Left lung (tissue), 10 donors: ENCODE results near the gene ATRIP. TPM values are rescaled to one million over a fixed set of nuclear protein-coding genes. Genes with fewer than 3 reads are reported as not detected.
A peak's percentile ranks its signal among the peaks of the same experiment; 100 is the strongest.

Experiments
- ATAC-seq: fragments of 200-7000 bp; cut with Tn5 transposase; one replicate; pipeline ENCODE4 v1.9.1; 2020; ENCODE audit warnings: moderate library complexity
- DNase-seq, 4 donors: peaks; one replicate each; pipeline ENCODE4 v3.0.0-alpha.2; 2013 to 2020
- H3K27ac ChIP-seq, 2 donors: fragments of 200-600 bp; sonication (generic) in 1 of 2; one replicate each; pipeline versions ENCODE4 v1.5.0 to v1.8.0; 2020 to 2021
- H3K27me3 ChIP-seq, 2 donors: fragments of 200-600 bp; sonication (generic) in 1 of 2; one replicate each; pipeline versions ENCODE4 v1.5.0 to v1.8.0; 2020 to 2021
- H3K36me3 ChIP-seq, 2 donors: fragments of 200-600 bp; sonication (generic) in 1 of 2; one replicate each; pipeline versions ENCODE4 v1.5.0 to v1.8.0; 2020 to 2021
- H3K4me1 ChIP-seq, 2 donors: fragments of 200-600 bp; one replicate each; pipeline ENCODE4 v1.8.0; 2021
- H3K4me3 ChIP-seq, 2 donors: fragments of 200-600 bp; sonication (generic) in 1 of 2; one replicate each; pipeline versions ENCODE4 v1.5.0 to v1.8.0; 2020 to 2021; ENCODE audit warnings: mild to moderate bottlenecking in 1 of 2
- H3K9me3 ChIP-seq, 2 donors: fragments of 200-600 bp; sonication (generic) in 1 of 2; one replicate each; pipeline versions ENCODE4 v1.5.0 to v1.8.0; 2020 to 2021
- CTCF ChIP-seq, 2 donors: fragments of 200-600 bp; sonication (generic) in 1 of 2; IDR thresholded peaks; one replicate each; pipeline versions ENCODE4 v1.5.0 to v1.8.0; 2021; ENCODE audit warnings: antibody characterized with exemption in 2 of 2
- intact Hi-C, 2 donors: fragments of 100-400 bp; cut with DNase I; formaldehyde crosslinking; loops; one replicate each; pipeline versions ENCODE4 v1.11.2 to v1.14.2; 2022
- polyA plus RNA-seq, 6 donors: library from polyadenylated mRNA; unstranded; fragments of 120-200 nt; gene quantifications; one replicate each; pipeline ENCODE4 v1.2.1, GENCODE V29; 2013; ENCODE audit not compliant: insufficient read length in 6 of 6
- total RNA-seq, 2 donors: library from RNA; stranded (reverse); fragmentation: NEBNext Ultra II Directional; extraction: Animal tissue kit (Norgen Biotek cat#: 25700); gene quantifications; one replicate each; pipeline ENCODE4 v1.2.1, GENCODE V29; 2021
- donor health status: DM: no; HTN: yes; CAD: no.
- donor health status: DM: no; HTN: no; CAD: no.

The ATRIP gene
- total and polyA plus RNA-seq, 8 donors = 7.4 to 14.4 (median 12.0) TPM

- intact Hi-C loops = loop anchor here (5.0 to 10.0 kb wide), 3 partner anchors 35 to 85 kb away; partner anchors contain the start of gene SHISA5 (in 1 of the 2)
- DNase-seq (no peak), ATAC-seq (no peak)
- Histone ChIP-seq H3K9me3 (no peaks in the 10 kb centered on the region), H3K27ac (peak overlapping the region; percentile 100), H3K4me1 (peaks cover 34 to 72% of the 10 kb centered on the region in 2 donors), H3K4me3 (peak overlapping the region; percentile 46 to 71), H3K27me3 (no peaks in the 10 kb centered on the region), H3K36me3 (peaks cover 0 to 58% of the 10 kb centered on the region in 2 donors)
- no peak for TF ChIP-seq CTCF (IDR thresholded peaks at IDR 0.05)
Observed at GRCh38 chr3:48467110-48467454, 20.5 kb downstream of the ATRIP start.

GRCh38 chr3:48467473-48468267, 21.1 kb downstream of the ATRIP start:
- H3K4me3 ChIP-seq = peak overlapping the region in 1 of 2 donors; percentile 71
- intact Hi-C loops = loop anchor here (5.0 to 10.0 kb wide), 3 partner anchors 35 to 85 kb away; partner anchors contain the start of gene SHISA5 (in 1 of the 2)
- no peak for ATAC-seq
- H3K4me1 ChIP-seq = peaks cover 35 to 78% of the 10 kb centered on the region in 2 donors
- no peaks in the 10 kb centered on the region for H3K27me3 ChIP-seq
- H3K9me3 ChIP-seq = no peaks in the 10 kb centered on the region
- H3K36me3 ChIP-seq = peaks cover 0 to 55% of the 10 kb centered on the region in 2 donors
- H3K27ac ChIP-seq = peak overlapping the region; percentile 100
- DNase-seq = no peak
- no peak for TF ChIP-seq CTCF (IDR thresholded peaks at IDR 0.05)

GRCh38 chr3:48468329-48468731, 21.8 kb downstream of the ATRIP start:
- H3K36me3 ChIP-seq = peaks cover 0 to 48% of the 10 kb centered on the region in 2 donors
- ATAC-seq (no peak), DNase-seq (no peak)
- H3K27ac ChIP-seq = peak overlapping the region in 1 of 2 donors; percentile 100
- no peaks in the 10 kb centered on the region for H3K9me3 ChIP-seq
- intact Hi-C loops = loop anchor here (5.0 to 10.0 kb wide), 3 partner anchors 34 to 84 kb away; partner anchors contain the start of gene SHISA5 (in 1 of the 2)
- H3K4me1 ChIP-seq = peaks cover 40 to 82% of the 10 kb centered on the region in 2 donors
- no peaks in the 10 kb centered on the region for H3K27me3 ChIP-seq
- H3K4me3 ChIP-seq = peak overlapping the region in 1 of 2 donors; percentile 71
- TF ChIP-seq CTCF (IDR thresholded peaks at IDR 0.05) = no peak

- Histone ChIP-seq H3K27me3 (no peaks in the 10 kb centered on the region), H3K9me3 (no peaks in the 10 kb centered on the region), H3K36me3 (peaks cover 0 to 45% of the 10 kb centered on the region in 2 donors), H3K27ac (peak overlapping the region in 1 of 2 donors; percentile 93), H3K4me1 (peaks cover 42 to 90% of the 10 kb centered on the region in 2 donors), H3K4me3 (no peak overlapping the region)
- ATAC-seq = no peak
- no peak for TF ChIP-seq CTCF (IDR thresholded peaks at IDR 0.05)
- no peak for DNase-seq
- intact Hi-C loops = loop anchor here (5.0 to 10.0 kb wide), 3 partner anchors 33 to 83 kb away; partner anchors contain the start of gene SHISA5 (in 1 of the 2)
Observed at GRCh38 chr3:48469046-48469915, 22.7 kb downstream of the ATRIP start.
